ENCODE results near the gene PLEKHA5.

The PLEKHA5 gene

GRCh38 chr12:19196959-19197630, 67.6 kb downstream of the PLEKHA5 start:
- no peaks in the 10 kb centered on the region for H3K27me3 ChIP-seq (replicated peaks)
- no peak for TF ChIP-seq CTCF (IDR thresholded peaks at IDR 0.05; ENCODE audit: low read depth, low read length, missing control alignments)
- no peaks in the 10 kb centered on the region for H3K36me3 ChIP-seq (replicated peaks)
- DNase-seq: no peak
- H3K4me3 ChIP-seq (ENCODE audit: low read depth, low read length): no peak overlapping the region
- in situ Hi-C loops (cut with HindIII; ENCODE audit: low pct_ligation_motif_present, low sequenced_read_pairs): loop anchor here (25.0 kb wide), 1 partner anchor 335 kb away; no protein-coding TSS in a partner anchor
- no peak overlapping the region for H3K27ac ChIP-seq

GRCh38 chr12:19198272-19198671, 68.7 kb downstream of the PLEKHA5 start:
- Histone ChIP-seq H3K27ac (no peak overlapping the region), H3K27me3 (replicated peaks) (no peaks in the 10 kb centered on the region), H3K4me3 (ENCODE audit: low read depth, low read length) (no peak overlapping the region), H3K36me3 (replicated peaks) (no peaks in the 10 kb centered on the region)
- peak; percentile 65 for DNase-seq
- no peak for TF ChIP-seq CTCF (IDR thresholded peaks at IDR 0.05; ENCODE audit: low read depth, low read length, missing control alignments)
- in situ Hi-C loops (cut with HindIII; ENCODE audit: low pct_ligation_motif_present, low sequenced_read_pairs): loop anchor here (25.0 kb wide), 1 partner anchor 336 kb away; no protein-coding TSS in a partner anchor

- H3K4me3 ChIP-seq (ENCODE audit: low read depth, low read length): no peak overlapping the region
- no peak overlapping the region for H3K27ac ChIP-seq
- DNase-seq: no peak
- H3K36me3 ChIP-seq (replicated peaks): no peaks in the 10 kb centered on the region
- no peaks in the 10 kb centered on the region for H3K27me3 ChIP-seq (replicated peaks)
- in situ Hi-C loops (cut with HindIII; ENCODE audit: low pct_ligation_motif_present, low sequenced_read_pairs): loop anchor here (25.0 kb wide), 1 partner anchor 337 kb away; no protein-coding TSS in a partner anchor
- no peak for TF ChIP-seq CTCF (IDR thresholded peaks at IDR 0.05; ENCODE audit: low read depth, low read length, missing control alignments)
Measured at GRCh38 chr12:19199332-19199731, 69.8 kb downstream of the PLEKHA5 start.

- no peaks in the 10 kb centered on the region for H3K27me3 ChIP-seq (replicated peaks)
- no peaks in the 10 kb centered on the region for H3K36me3 ChIP-seq (replicated peaks)
- H3K4me3 ChIP-seq (ENCODE audit: low read depth, low read length): no peak overlapping the region
- no peak for TF ChIP-seq CTCF (IDR thresholded peaks at IDR 0.05; ENCODE audit: low read depth, low read length, missing control alignments)
- DNase-seq: no peak
- in situ Hi-C loops (cut with HindIII; ENCODE audit: low pct_ligation_motif_present, low sequenced_read_pairs): no loop called here
- H3K27ac ChIP-seq: no peak overlapping the region
Measured at GRCh38 chr12:19200261-19200660, 70.7 kb downstream of the PLEKHA5 start.

- Histone ChIP-seq H3K27me3 (replicated peaks) (no peaks in the 10 kb centered on the region), H3K27ac (no peak overlapping the region), H3K36me3 (replicated peaks) (no peaks in the 10 kb centered on the region), H3K4me3 (ENCODE audit: low read depth, low read length) (no peak overlapping the region)
- DNase-seq: no peak
- no peak for TF ChIP-seq CTCF (IDR thresholded peaks at IDR 0.05; ENCODE audit: low read depth, low read length, missing control alignments)
- in situ Hi-C loops (cut with HindIII; ENCODE audit: low pct_ligation_motif_present, low sequenced_read_pairs): no loop called here
Measured at GRCh38 chr12:19201661-19202060, 72.1 kb downstream of the PLEKHA5 start.

- Histone ChIP-seq H3K36me3 (replicated peaks) (no peaks in the 10 kb centered on the region), H3K4me3 (ENCODE audit: low read depth, low read length) (no peak overlapping the region), H3K27ac (no peak overlapping the region), H3K27me3 (replicated peaks) (no peaks in the 10 kb centered on the region)
- no peak for DNase-seq
- in situ Hi-C loops (cut with HindIII; ENCODE audit: low pct_ligation_motif_present, low sequenced_read_pairs): no loop called here
- no peak for TF ChIP-seq CTCF (IDR thresholded peaks at IDR 0.05; ENCODE audit: low read depth, low read length, missing control alignments)
Measured at GRCh38 chr12:19203013-19203412, 73.5 kb downstream of the PLEKHA5 start.
